Measurements from ENCODE around the gene EPHB3.
A peak's percentile ranks its signal among the peaks of the same experiment; 100 is the strongest.
"Not testable (repeated sequence)": the region's sequence is repeated elsewhere in the genome, so short reads cannot be mapped to it uniquely, and the experiment has no call there.

The EPHB3 gene

DNA sequence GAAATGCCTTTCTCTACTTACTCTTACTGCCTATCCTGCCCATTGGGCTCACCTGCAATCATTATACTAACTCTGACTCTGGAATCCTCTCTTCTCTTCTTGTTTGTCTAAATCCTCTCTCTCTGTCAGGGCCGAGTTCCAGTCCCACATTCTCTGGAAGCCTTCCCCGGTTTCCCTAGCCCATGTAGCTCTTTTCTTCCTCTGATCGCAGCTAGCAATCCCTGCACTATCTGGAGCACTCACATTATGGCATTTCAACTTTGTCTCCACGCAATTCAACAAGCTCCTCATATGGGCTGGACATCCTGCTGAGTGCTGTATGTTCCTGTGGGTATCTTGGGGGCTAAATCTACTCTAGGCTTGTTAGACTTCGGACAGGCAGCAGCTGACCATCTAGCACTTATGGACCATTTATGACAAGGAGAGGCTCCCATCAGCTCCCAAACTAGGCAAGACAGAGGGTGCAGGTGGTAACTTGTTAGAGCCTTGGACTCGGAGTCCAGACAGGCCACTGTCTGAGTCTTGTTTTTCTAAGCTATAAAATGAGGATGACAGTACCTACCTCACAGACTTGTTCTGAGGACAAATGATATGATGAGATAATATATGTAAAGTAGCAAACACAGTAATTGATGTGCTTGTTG, 58.3 kb downstream of the EPHB3 start:
- H3K36me3 ChIP-seq: no peaks in the 10 kb centered on the region
- H3K27ac ChIP-seq: peak overlapping the region in 5 of 11 experiments; percentile 27 to 59 (median 47); a peak in 7 of 22 replicates
- 0 out of 20 replicates have a peak overlapping the region, but pooled peaks of 1 of the 10 experiments have one; percentile 15 for H3K4me3 ChIP-seq
- peaks cover 29 to 47% (median 37%) of the 10 kb centered on the region in 10 experiments for H3K4me1 ChIP-seq
- no peak for TF ChIP-seq Cebpa-rat (IDR thresholded peaks at IDR 0.05)
- H3K9me3 ChIP-seq (replicated peaks in 1 of 11): no peaks in the 10 kb centered on the region
- H3K4me2 ChIP-seq: peak overlapping the region; percentile 63 to 94 (median 80)
- H3K27me3 ChIP-seq: no peaks in the 10 kb centered on the region
- no peaks in the 10 kb centered on the region for H4K20me1 ChIP-seq
- H3K9ac ChIP-seq: no peak overlapping the region

DNA sequence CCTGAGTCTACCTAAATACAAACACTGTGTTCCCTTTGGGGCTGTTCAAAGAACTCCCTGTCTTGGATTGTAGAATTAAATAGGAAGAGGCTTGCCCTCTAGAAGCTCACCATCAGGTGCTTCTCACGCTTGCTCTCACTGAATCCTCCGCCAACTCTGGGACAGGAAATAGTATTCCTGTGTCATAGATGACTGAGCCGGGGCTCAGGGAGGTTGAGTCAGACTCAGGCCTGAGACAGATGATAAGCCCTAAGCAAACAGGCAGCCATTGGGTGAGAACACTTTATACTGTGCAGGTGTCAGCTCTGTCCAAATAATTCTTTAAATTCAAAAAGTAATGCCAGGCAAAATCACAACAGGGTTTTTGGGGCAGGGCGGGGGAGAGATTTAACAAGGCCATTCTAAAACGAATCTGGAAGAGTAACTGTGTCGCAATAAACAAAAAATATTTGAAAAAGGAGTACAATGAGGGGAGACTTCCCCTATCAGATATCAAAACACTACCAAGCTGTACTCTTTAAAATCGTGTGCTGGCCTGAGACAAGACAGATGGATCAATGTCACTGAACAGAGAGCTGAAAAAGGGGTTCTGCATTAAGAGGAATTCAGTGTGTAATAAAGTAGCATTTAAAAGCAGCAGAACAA, 59.0 kb downstream of the EPHB3 start:
- peak overlapping the region in 2 of 11 experiments; percentile 22 to 53; a peak in 1 of 22 replicates for H3K27ac ChIP-seq
- no peaks in the 10 kb centered on the region for H3K27me3 ChIP-seq
- peaks cover 29 to 47% (median 37%) of the 10 kb centered on the region in 10 experiments for H3K4me1 ChIP-seq
- H3K36me3 ChIP-seq: no peaks in the 10 kb centered on the region
- no peaks in the 10 kb centered on the region for H3K9me3 ChIP-seq (replicated peaks in 1 of 11)
- H3K4me2 ChIP-seq: peak overlapping the region; percentile 63 to 94 (median 80); a peak in 17 of 22 replicates
- H3K4me3 ChIP-seq: no peak overlapping the region
- H3K9ac ChIP-seq: no peak overlapping the region
- peak in 8 of 11 experiments; percentile 41 to 78 (median 59); a peak in 13 of 22 replicates for TF ChIP-seq Cebpa-rat (IDR thresholded peaks at IDR 0.05)
- no peaks in the 10 kb centered on the region for H4K20me1 ChIP-seq

DNA sequence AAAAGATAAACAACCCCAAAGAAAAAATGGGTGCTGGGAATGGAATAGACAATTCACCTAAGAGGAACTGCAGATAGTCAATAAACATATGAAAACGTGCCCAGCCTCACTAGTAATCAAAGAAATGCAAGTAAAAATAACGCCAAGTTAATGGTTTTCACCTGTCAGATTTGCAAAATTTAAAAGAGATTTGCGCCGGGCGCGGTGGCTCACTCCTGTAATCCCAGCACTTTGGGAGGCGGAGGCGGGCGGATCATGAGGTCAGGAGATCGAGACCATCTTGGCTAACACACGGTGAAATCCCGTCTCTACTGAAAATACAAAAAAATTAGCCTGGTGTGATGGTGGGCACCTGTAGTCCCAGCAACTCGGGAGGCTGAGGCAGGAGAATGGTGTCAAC, 60.6 kb downstream of the EPHB3 start:
- not testable (repeated sequence) for H4K20me1 ChIP-seq; H3K36me3 ChIP-seq; H3K4me2 ChIP-seq; H3K27me3 ChIP-seq; H3K4me3 ChIP-seq; H3K27ac ChIP-seq; H3K9ac ChIP-seq; H3K9me3 ChIP-seq (replicated peaks in 1 of 11)
- H3K4me1 ChIP-seq: peaks cover 34 to 44% (median 37%) of the 10 kb centered on the region in 10 experiments

DNA sequence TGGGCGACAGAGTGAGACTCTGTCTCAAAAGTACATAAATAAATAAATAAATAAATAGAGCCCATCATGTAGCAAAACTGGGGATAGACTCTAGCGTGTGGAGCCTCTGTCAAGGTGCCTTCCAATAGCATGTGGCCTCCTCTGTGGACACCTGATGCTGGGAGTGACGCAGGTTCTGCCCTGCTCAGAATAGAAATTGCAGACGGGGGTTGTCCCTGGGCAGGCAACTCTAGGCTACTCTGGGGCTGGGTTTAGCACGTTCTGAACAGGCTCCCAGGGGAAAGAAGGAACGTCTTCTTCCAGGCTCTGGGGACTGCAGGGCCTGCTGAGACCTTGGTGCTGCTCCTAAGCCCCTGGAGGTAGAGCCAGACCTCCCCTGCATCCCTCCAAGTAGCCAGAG, 65.3 kb downstream of the EPHB3 start:
- Histone ChIP-seq H3K27me3 (no peaks in the 10 kb centered on the region), H3K36me3 (no peaks in the 10 kb centered on the region), H4K20me1 (no peaks in the 10 kb centered on the region), H3K27ac (no peak overlapping the region), H3K9ac (no peak overlapping the region), H3K4me1 (peaks cover 0 to 6% (median 4%) of the 10 kb centered on the region in 10 experiments; a peak in 8 of 20 replicates), H3K9me3 (replicated peaks in 1 of 11) (no peaks in the 10 kb centered on the region), H3K4me2 (peak overlapping the region in 4 of 11 experiments; percentile 18 to 31 (median 22); a peak in 4 of 22 replicates), H3K4me3 (no peak overlapping the region)
- no peak for TF ChIP-seq Cebpa-rat (IDR thresholded peaks at IDR 0.05)

DNA sequence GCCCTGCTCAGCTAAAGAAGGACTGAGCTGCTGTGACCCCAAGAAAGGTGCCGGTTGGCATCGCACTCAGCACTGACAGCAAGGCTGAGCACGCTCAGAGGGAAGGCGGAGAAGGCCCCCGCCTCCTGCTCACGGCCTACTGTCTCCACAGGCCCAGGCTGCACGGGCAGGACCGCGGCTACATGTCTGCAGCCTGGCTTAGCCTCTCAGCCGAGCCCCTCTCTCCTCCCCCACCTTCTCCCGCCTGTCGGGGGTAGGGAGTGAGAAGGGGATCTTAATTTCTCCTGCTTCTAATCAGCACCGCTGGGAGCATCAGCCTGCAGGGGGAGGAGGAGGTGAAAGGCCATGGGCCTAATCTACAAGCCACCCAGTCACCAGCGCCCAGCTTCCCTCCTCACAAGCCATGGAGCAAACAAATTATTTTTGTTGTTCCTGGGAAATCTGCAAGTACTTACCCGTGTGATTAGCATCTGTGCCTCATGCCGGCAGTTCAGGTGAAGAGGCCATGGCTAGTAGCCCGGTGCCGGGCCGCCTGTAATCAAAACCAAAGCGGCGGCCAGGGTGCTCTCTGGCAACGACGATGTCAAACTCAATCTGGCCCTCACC, 68.1 kb downstream of the EPHB3 start:
- TF ChIP-seq Cebpa-rat (IDR thresholded peaks at IDR 0.05): no peak
- H3K4me2 ChIP-seq: no peak overlapping the region

DNA sequence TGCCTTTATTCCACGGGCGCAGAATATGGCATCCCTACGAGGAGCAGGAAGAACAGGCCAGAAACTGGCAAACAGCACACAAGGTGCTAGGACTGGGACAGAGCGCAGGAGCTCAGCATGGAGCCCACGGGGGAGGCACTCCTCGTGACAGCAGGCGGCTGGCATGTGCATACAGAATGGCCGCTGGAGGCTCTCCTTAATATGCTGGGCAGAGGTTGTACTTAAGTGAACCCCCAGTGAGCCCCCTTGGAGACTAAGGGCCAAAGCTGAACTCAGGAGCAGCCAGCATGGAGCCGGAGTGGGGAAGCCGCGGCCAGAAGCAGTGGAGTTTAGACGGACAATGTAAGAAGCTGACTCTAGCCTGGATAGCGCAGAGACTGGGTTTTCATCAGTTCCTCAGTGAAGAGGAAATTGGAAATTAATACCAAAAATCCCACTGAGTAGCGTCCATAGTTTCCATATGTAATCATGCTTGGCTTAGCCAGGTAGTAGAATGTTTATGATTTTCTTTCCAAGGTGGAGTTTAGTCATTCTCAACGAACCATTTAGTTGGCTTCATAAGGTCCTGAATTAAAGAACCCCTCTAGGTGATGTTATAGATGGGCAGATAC, 69.4 kb downstream of the EPHB3 start:
- TF ChIP-seq Cebpa-rat (IDR thresholded peaks at IDR 0.05): no peak
- peaks cover 13 to 35% (median 24%) of the 10 kb centered on the region in 10 experiments for H3K4me1 ChIP-seq
- no peak overlapping the region for H3K27ac ChIP-seq
- H4K20me1 ChIP-seq: no peaks in the 10 kb centered on the region
- no peaks in the 10 kb centered on the region for H3K36me3 ChIP-seq
- H3K9ac ChIP-seq: no peak overlapping the region
- no peak overlapping the region for H3K4me2 ChIP-seq
- no peaks in the 10 kb centered on the region for H3K9me3 ChIP-seq (replicated peaks in 1 of 11)
- H3K4me3 ChIP-seq: no peak overlapping the region
- H3K27me3 ChIP-seq: no peaks in the 10 kb centered on the region

More for the DNA sequence above, 68.1 kb downstream of the EPHB3 start:
- Histone ChIP-seq H3K9me3 (replicated peaks in 1 of 11) (no peaks in the 10 kb centered on the region), H3K9ac (no peak overlapping the region), H3K4me3 (no peak overlapping the region), H4K20me1 (no peaks in the 10 kb centered on the region), H3K27ac (no peak overlapping the region), H3K36me3 (no peaks in the 10 kb centered on the region), H3K4me1 (peaks cover 0 to 22% (median 11%) of the 10 kb centered on the region in 10 experiments; a peak in 17 of 20 replicates), H3K27me3 (no peaks in the 10 kb centered on the region)

DNA sequence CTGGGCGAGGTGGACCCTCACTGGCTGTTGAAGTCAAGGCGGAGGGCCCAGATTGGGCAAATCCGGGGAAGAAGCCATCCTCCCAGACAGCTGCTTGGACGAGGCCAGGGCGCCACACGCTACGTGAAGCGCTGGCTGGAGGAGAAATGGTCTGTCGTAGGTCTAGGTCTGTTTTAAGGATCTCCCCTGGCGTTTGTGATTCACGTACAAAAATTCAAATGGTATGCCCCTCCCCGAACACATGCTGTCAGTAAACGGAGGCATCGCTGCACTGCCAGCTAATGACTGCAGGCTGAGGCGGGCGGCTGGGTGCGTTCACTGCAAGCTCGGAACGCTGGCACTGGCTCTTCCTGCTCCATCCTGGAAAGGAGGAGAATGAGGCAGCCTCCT, 69.9 kb downstream of the EPHB3 start:
- Histone ChIP-seq H3K4me3 (no peak overlapping the region), H3K27me3 (no peaks in the 10 kb centered on the region), H3K4me2 (no peak overlapping the region), H4K20me1 (no peaks in the 10 kb centered on the region), H3K36me3 (no peaks in the 10 kb centered on the region), H3K9me3 (replicated peaks in 1 of 11) (no peaks in the 10 kb centered on the region), H3K4me1 (peaks cover 18 to 40% (median 29%) of the 10 kb centered on the region in 10 experiments), H3K27ac (no peak overlapping the region), H3K9ac (no peak overlapping the region)
- TF ChIP-seq Cebpa-rat (IDR thresholded peaks at IDR 0.05): no peak

All from BLaER1 treated with 17β-estradiol and CSF1 and Interleukin-3, amounts not matched to agents 10 nM and 100 nM (cell line).